NCI-H748 (cell line): Measurements from ENCODE around the gene MEX3A.
"Not testable (repeated sequence)": the region's sequence is repeated elsewhere in the genome, so short reads cannot be mapped to it uniquely, and the experiment has no call there.

Source experiments
- DNase-seq: peaks from one replicate; lab custom pipeline; 2025; ENCODE audit not compliant: unreplicated experiment; lab: John Stamatoyannopoulos, UW

Gene MEX3A

GRCh38 chr1:156082309-156083091 is at the start of gene MEX3A:
Gene MEX3A (minus strand): TSS chr1:156082465. CDS start chr1:156081998, 467 bp downstream.
- DNase-seq = peak; percentile 87

GRCh38 chr1:156130578-156130942 is 48.3 kb upstream of the MEX3A start:
- DNase-seq = no peak

- peak; percentile 55 for DNase-seq
Observed at GRCh38 chr1:156129687-156130577, 47.7 kb upstream of the MEX3A start.

- DNase-seq = no peak
Observed at GRCh38 chr1:156128654-156129597, 46.7 kb upstream of the MEX3A start.

- no peak for DNase-seq
Observed at GRCh38 chr1:156128308-156128653, 46.0 kb upstream of the MEX3A start.

- no peak for DNase-seq
Observed at GRCh38 chr1:156126630-156127534, 44.6 kb upstream of the MEX3A start.

- peak; percentile 44 for DNase-seq
Observed at GRCh38 chr1:156126043-156126629, 43.9 kb upstream of the MEX3A start.

- DNase-seq = not testable (repeated sequence)
Observed at GRCh38 chr1:156125544-156125943, 43.3 kb upstream of the MEX3A start.

GRCh38 chr1:156124557-156125483 is 42.6 kb upstream of the MEX3A start:
- no peak for DNase-seq

GRCh38 chr1:156123356-156124196 is 41.3 kb upstream of the MEX3A start:
- DNase-seq = peak; percentile 90

GRCh38 chr1:156122519-156123355 is 40.5 kb upstream of the MEX3A start:
- DNase-seq = no peak

GRCh38 chr1:156122086-156122485 is 39.8 kb upstream of the MEX3A start:
- no peak for DNase-seq

GRCh38 chr1:156121457-156121856 is 39.2 kb upstream of the MEX3A start:
- DNase-seq = no peak

- not testable (repeated sequence) for DNase-seq
Observed at GRCh38 chr1:156121005-156121404, 38.7 kb upstream of the MEX3A start.

- no peak for DNase-seq
Observed at GRCh38 chr1:156120318-156120717, 38.1 kb upstream of the MEX3A start.

GRCh38 chr1:156119503-156120209 is 37.4 kb upstream of the MEX3A start:
- no peak for DNase-seq
